Measurements from ENCODE around the gene PSMB7. TPM values are rescaled to one million over a fixed set of nuclear protein-coding genes. Genes with fewer than 3 reads are reported as not detected.

Gene PSMB7
- total RNA-seq, 4 donors from 2014 or later, result 125 to 226 (median 176) TPM

GRCh38 chr9:124439686-124440243 is 24.5 kb upstream of the PSMB7 start:
- peaks cover 25% of the 10 kb centered on the region for H3K27me3 ChIP-seq
- 79% methylated on average over 6 of the region's 6 CpGs for WGBS

GRCh38 chr9:124439086-124439485 is 23.8 kb upstream of the PSMB7 start:
- no peaks in the 10 kb centered on the region for H3K36me3 ChIP-seq
- WGBS, result 71% methylated on average over 1 of the region's 1 CpG
- H3K27me3 ChIP-seq, result peaks cover 25% of the 10 kb centered on the region
- no peak overlapping the region for H3K27ac ChIP-seq
- H3K4me1 ChIP-seq, result peaks cover 3% of the 10 kb centered on the region
- TF ChIP-seq EP300 (IDR thresholded peaks at IDR 0.05) (no peak), POLR2A (IDR thresholded peaks at IDR 0.05) (no peak), CTCF (IDR thresholded peaks at IDR 0.05) (no peak), POLR2AphosphoS5 (IDR thresholded peaks at IDR 0.05) (no peak)
- no peaks in the 10 kb centered on the region for H3K9me3 ChIP-seq
- DNase-seq (ENCODE audit: low spot score in 2 of 2), result no peak
- no peak overlapping the region for H3K4me3 ChIP-seq

More at GRCh38 chr9:124439686-124440243, 24.5 kb upstream of the PSMB7 start:
- Histone ChIP-seq H3K4me1 (peaks cover 3% of the 10 kb centered on the region), H3K27ac (no peak overlapping the region), H3K4me3 (no peak overlapping the region), H3K36me3 (no peaks in the 10 kb centered on the region), H3K9me3 (no peaks in the 10 kb centered on the region)
- peak in 1 of 2 donors; percentile 37 for DNase-seq (ENCODE audit: low spot score in 2 of 2)
- no peak for TF ChIP-seq CTCF (IDR thresholded peaks at IDR 0.05)
- no peak for TF ChIP-seq POLR2A (IDR thresholded peaks at IDR 0.05)
- TF ChIP-seq EP300 (IDR thresholded peaks at IDR 0.05), result no peak
- no peak for TF ChIP-seq POLR2AphosphoS5 (IDR thresholded peaks at IDR 0.05)

- Histone ChIP-seq H3K4me1 (peaks cover 3% of the 10 kb centered on the region), H3K27ac (no peak overlapping the region), H3K9me3 (no peaks in the 10 kb centered on the region), H3K36me3 (no peaks in the 10 kb centered on the region), H3K4me3 (no peak overlapping the region), H3K27me3 (peaks cover 25% of the 10 kb centered on the region)
- WGBS, result 84% methylated on average over 9 of the region's 9 CpGs
- TF ChIP-seq POLR2AphosphoS5 (IDR thresholded peaks at IDR 0.05) (no peak), CTCF (IDR thresholded peaks at IDR 0.05) (no peak), EP300 (IDR thresholded peaks at IDR 0.05) (no peak), POLR2A (IDR thresholded peaks at IDR 0.05) (no peak)
- peak in 1 of 2 donors; percentile 37 for DNase-seq (ENCODE audit: low spot score in 2 of 2)
These were observed 22.8 kb upstream of the PSMB7 start for GRCh38 chr9:124438091-124438490.

GRCh38 chr9:124437086-124437485 is 21.8 kb upstream of the PSMB7 start:
- peaks cover 3% of the 10 kb centered on the region for H3K4me1 ChIP-seq
- 95% methylated on average over 3 of the region's 3 CpGs for WGBS
- TF ChIP-seq CTCF (IDR thresholded peaks at IDR 0.05) (no peak), POLR2A (IDR thresholded peaks at IDR 0.05) (no peak), EP300 (IDR thresholded peaks at IDR 0.05) (no peak), POLR2AphosphoS5 (IDR thresholded peaks at IDR 0.05) (no peak)
- H3K36me3 ChIP-seq, result no peaks in the 10 kb centered on the region
- H3K27me3 ChIP-seq, result peaks cover 25% of the 10 kb centered on the region
- no peak overlapping the region for H3K4me3 ChIP-seq
- H3K9me3 ChIP-seq, result no peaks in the 10 kb centered on the region
- no peak overlapping the region for H3K27ac ChIP-seq
- DNase-seq (ENCODE audit: low spot score in 2 of 2), result peak in 1 of 2 donors; percentile 14

- H3K27ac ChIP-seq, result no peak overlapping the region
- DNase-seq (ENCODE audit: low spot score in 2 of 2), result no peak
- no peaks in the 10 kb centered on the region for H3K36me3 ChIP-seq
- peaks cover 24% of the 10 kb centered on the region for H3K27me3 ChIP-seq
- H3K4me1 ChIP-seq, result peaks cover 3% of the 10 kb centered on the region
- no peak for TF ChIP-seq POLR2AphosphoS5 (IDR thresholded peaks at IDR 0.05)
- TF ChIP-seq POLR2A (IDR thresholded peaks at IDR 0.05), result no peak
- no peaks in the 10 kb centered on the region for H3K9me3 ChIP-seq
- no peak overlapping the region for H3K4me3 ChIP-seq
These were observed 21.1 kb upstream of the PSMB7 start for GRCh38 chr9:124436320-124436719.

GRCh38 chr9:124429530-124429867 is 14.3 kb upstream of the PSMB7 start:
- 59% methylated on average over 3 of the region's 4 CpGs for WGBS
- no peaks in the 10 kb centered on the region for H3K27me3 ChIP-seq
- no peak overlapping the region for H3K27ac ChIP-seq
- peak; percentile 12 to 47 for DNase-seq (ENCODE audit: low spot score in 2 of 2)
- H3K4me1 ChIP-seq, result peaks cover 6% of the 10 kb centered on the region
- no peak for TF ChIP-seq EP300 (IDR thresholded peaks at IDR 0.05)
- no peak for TF ChIP-seq CTCF (IDR thresholded peaks at IDR 0.05)
- TF ChIP-seq POLR2AphosphoS5 (IDR thresholded peaks at IDR 0.05), result no peak
- TF ChIP-seq POLR2A (IDR thresholded peaks at IDR 0.05), result no peak
- H3K36me3 ChIP-seq, result no peaks in the 10 kb centered on the region
- no peaks in the 10 kb centered on the region for H3K9me3 ChIP-seq
- no peak overlapping the region for H3K4me3 ChIP-seq
